T-helper 1 cell treated with Interleukin-12 subunit alpha and Interleukin-12 subunit beta and Interleukin-4 antibody, amounts not matched to agents 30 μg/mL and 1 μg/mL, for 36 hours (primary cell): ENCODE measurements around the gene ZNF181.

Experiments
- H3K27ac Mint-ChIP-seq: one replicate; pipeline ENCODE4 v1.8.0; 2021; ENCODE audit warnings: mild to moderate bottlenecking, mixed read lengths
- H3K27me3 Mint-ChIP-seq: one replicate; pipeline ENCODE4 v1.8.0; 2021; ENCODE audit warnings: low read depth, mixed read lengths
- H3K36me3 Mint-ChIP-seq: one replicate; pipeline ENCODE4 v1.8.0; 2021; ENCODE audit warnings: low read depth, mixed read lengths
- H3K4me1 Mint-ChIP-seq: one replicate; pipeline ENCODE4 v1.8.0; 2021; ENCODE audit warnings: low read depth, mixed read lengths
- H3K4me3 Mint-ChIP-seq: one replicate; pipeline ENCODE4 v1.8.0; 2021; ENCODE audit warnings: mild to moderate bottlenecking, moderate library complexity, mixed read lengths
- H3K9me3 Mint-ChIP-seq: one replicate; pipeline ENCODE4 v1.8.0; 2021; ENCODE audit warnings: mixed read lengths

ZNF181 gene

DNA sequence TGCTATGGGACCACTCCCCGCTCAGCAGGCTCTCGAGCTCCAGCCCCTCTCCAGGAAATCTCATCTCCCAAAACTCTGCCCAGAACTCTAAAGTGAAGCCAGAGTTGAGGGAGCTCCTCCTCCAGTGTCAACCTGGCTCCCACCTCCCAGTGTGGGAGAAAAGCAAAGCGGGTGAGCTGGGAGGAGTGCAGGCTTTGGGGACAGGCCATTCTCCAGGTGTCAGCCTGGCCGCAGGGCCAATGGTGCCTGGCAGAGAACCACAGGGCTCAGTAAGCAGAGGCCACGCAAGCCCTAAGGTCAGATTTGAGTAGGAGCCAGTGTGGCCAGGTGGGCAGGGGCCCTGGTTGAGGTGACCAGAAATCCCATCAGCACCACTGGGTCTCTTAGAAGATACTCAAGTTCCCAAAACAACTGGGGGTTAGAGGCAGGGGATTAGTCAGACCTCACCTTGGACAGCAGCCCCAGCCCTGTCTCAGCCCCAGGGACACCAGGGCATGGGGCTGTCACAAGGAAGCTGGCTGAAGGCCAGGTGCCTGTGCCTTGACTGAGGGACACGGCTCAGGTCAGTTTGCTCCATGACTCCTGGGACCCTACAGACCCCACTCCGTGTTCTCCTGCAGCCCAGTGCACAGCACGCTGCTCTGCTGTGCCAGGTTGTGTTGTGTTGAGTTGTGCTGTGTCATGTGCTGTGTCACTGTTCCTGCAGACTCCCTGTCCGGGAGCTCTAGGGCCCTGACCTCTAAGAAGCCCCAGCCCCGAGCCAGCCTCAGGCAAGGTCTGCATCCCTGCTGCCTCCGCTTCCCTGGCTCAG lies 2.8 kb upstream of the ZNF181 start:
- H3K4me1 Mint-ChIP-seq = peaks cover 22% of the 10 kb centered on the region
- H3K9me3 Mint-ChIP-seq = peaks cover 12% of the 10 kb centered on the region
- H3K36me3 Mint-ChIP-seq = peaks cover 11% of the 10 kb centered on the region
- no peak overlapping the region for H3K4me3 Mint-ChIP-seq
- peaks cover 10% of the 10 kb centered on the region for H3K27me3 Mint-ChIP-seq
- H3K27ac Mint-ChIP-seq = peak overlapping the region; percentile 65

DNA sequence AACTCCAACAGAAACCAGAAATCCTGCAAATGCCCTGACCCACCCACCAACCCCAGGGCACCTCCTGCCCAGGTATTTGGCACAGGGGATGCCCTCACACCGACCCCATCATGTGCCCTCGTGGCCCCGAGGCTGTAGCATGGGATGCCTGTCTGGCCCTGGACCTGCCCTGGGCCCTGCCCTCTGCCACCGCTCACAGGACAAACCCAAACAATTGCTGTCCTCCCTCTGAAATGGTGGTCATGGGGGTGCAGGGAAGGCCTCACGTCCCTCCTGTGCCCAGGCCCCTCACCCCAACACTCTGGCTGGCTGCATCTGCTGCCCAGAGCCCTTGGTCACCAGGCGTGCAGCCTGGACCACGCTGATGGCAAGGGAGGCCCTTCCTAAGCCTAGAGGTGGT lies 2.1 kb upstream of the ZNF181 start:
- Mint-ChIP-seq H3K36me3 (peaks cover 15% of the 10 kb centered on the region), H3K9me3 (peaks cover 17% of the 10 kb centered on the region), H3K27ac (peak overlapping the region; percentile 65), H3K27me3 (peaks cover 7% of the 10 kb centered on the region), H3K4me1 (peaks cover 22% of the 10 kb centered on the region), H3K4me3 (no peak overlapping the region)

DNA sequence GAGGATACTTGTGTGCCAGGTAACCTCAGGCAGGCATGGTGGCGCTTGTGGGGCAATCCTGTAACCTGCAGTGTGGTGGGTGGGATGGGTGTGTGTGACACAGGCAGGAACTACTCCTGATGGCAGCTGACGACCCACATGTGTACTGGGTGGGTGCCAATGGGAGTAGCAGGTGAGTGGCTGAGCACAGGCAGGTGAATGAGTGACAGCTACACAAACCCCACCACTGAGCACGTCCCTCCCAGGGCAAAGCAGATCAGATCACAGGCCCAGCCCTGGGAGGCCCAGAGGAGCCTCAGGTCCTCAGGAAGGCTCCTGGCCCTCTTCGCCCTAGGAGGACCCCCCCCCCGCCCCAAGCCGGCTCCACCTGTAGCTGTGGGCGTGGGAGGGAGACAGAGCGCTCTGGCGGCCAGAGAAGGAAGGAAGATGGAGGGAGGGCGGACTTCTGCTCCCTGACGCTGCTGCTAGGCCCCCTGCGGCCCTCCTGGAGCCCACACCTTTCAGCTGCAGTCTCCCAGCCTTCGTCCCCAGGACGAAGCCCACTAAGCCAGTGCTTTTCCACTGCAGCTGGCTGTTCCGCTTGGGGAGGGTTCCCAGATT lies 1.3 kb upstream of the ZNF181 start:
- peaks cover 22% of the 10 kb centered on the region for H3K4me1 Mint-ChIP-seq
- peaks cover 3% of the 10 kb centered on the region for H3K27me3 Mint-ChIP-seq
- peaks cover 15% of the 10 kb centered on the region for H3K36me3 Mint-ChIP-seq
- H3K27ac Mint-ChIP-seq = no peak overlapping the region
- peaks cover 19% of the 10 kb centered on the region for H3K9me3 Mint-ChIP-seq
- peak overlapping the region; percentile 48 for H3K4me3 Mint-ChIP-seq

- Mint-ChIP-seq H3K27ac (peak overlapping the region; percentile 96), H3K4me3 (peak overlapping the region; percentile 95), H3K9me3 (peaks cover 22% of the 10 kb centered on the region), H3K4me1 (peaks cover 22% of the 10 kb centered on the region), H3K36me3 (peaks cover 18% of the 10 kb centered on the region), H3K27me3 (no peaks in the 10 kb centered on the region)
Measured at GRCh38 chr19:34733266-34733745, 737 bp upstream of the ZNF181 start.

DNA sequence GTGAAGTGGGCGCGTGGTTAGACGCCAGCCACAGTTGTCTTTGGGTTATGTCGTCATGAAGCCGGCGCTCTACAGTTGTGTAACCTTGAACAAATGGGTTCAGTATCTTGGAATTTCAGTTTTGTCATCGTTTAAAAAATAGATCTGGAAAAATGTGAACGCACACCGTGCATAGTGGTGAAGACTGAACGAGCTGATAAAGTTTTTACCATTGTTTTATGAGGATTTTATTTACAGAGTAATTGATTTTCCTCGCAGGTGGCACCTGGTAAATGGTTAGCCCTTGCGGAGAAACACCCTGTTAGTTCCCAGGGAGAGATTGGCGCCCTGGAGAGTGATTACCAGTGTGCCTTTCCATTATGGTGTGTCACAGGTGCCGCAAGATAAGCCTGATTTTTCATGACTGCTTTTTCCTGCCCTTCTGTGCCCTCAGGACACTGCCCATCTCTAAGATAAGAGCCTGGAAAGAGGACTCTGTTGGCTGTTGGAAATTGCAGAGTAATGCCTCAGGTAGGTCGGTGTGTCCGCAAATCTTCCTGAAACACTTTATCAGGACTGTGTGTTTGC lies 577 bp downstream of the ZNF181 start:
- Mint-ChIP-seq H3K4me3 (peak overlapping the region; percentile 95), H3K4me1 (peaks cover 22% of the 10 kb centered on the region), H3K36me3 (peaks cover 28% of the 10 kb centered on the region), H3K9me3 (peaks cover 33% of the 10 kb centered on the region), H3K27ac (peak overlapping the region; percentile 96), H3K27me3 (no peaks in the 10 kb centered on the region)

- no peak overlapping the region for H3K4me3 Mint-ChIP-seq
- no peaks in the 10 kb centered on the region for H3K4me1 Mint-ChIP-seq
- no peak overlapping the region for H3K27ac Mint-ChIP-seq
Measured at GRCh38 chr19:34744896-34745690, 11.1 kb downstream of the ZNF181 start.

GRCh38 chr19:34757441-34757840 lies 23.4 kb downstream of the ZNF181 start:
- no peak overlapping the region for H3K4me3 Mint-ChIP-seq
- no peaks in the 10 kb centered on the region for H3K4me1 Mint-ChIP-seq
- no peak overlapping the region for H3K27ac Mint-ChIP-seq
- H3K9me3 Mint-ChIP-seq = peaks cover 78% of the 10 kb centered on the region
- H3K36me3 Mint-ChIP-seq = peaks cover 10% of the 10 kb centered on the region
- H3K27me3 Mint-ChIP-seq = no peaks in the 10 kb centered on the region

More at GRCh38 chr19:34744896-34745690, 11.1 kb downstream of the ZNF181 start:
- Mint-ChIP-seq H3K27me3 (no peaks in the 10 kb centered on the region), H3K36me3 (peaks cover 18% of the 10 kb centered on the region), H3K9me3 (peaks cover 83% of the 10 kb centered on the region)

GRCh38 chr19:34759218-34759917 lies 25.3 kb downstream of the ZNF181 start:
- H3K27ac Mint-ChIP-seq = no peak overlapping the region
- H3K9me3 Mint-ChIP-seq = peaks cover 82% of the 10 kb centered on the region
- peaks cover 14% of the 10 kb centered on the region for H3K36me3 Mint-ChIP-seq
- no peaks in the 10 kb centered on the region for H3K4me1 Mint-ChIP-seq
- H3K4me3 Mint-ChIP-seq = no peak overlapping the region
- no peaks in the 10 kb centered on the region for H3K27me3 Mint-ChIP-seq

DNA sequence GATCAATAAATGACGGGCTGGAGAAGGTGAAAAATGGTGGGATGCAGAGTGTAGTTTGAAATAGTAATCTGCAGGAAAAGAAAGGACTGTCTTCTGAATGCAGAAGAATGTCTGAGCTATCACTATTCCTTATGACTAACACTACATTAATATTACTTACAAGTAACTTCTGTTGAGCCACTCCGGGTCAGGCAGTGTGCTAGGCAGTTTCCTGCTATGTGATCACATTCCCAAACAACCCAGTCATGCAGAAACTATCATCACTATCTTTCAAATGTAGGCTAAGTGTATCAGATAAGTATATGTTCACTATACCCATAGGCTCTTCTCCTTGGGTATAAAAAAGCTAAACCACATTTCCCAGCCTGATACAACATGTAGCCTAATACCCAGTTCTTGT lies 32.3 kb downstream of the ZNF181 start:
- no peak overlapping the region for H3K4me3 Mint-ChIP-seq
- H3K27me3 Mint-ChIP-seq = no peaks in the 10 kb centered on the region
- H3K27ac Mint-ChIP-seq = no peak overlapping the region
- H3K36me3 Mint-ChIP-seq = peaks cover 38% of the 10 kb centered on the region
- peaks cover 2% of the 10 kb centered on the region for H3K4me1 Mint-ChIP-seq
- peaks cover 48% of the 10 kb centered on the region for H3K9me3 Mint-ChIP-seq

- Mint-ChIP-seq H3K4me1 (peaks cover 10% of the 10 kb centered on the region), H3K36me3 (peaks cover 39% of the 10 kb centered on the region), H3K4me3 (no peak overlapping the region), H3K27ac (no peak overlapping the region), H3K9me3 (peaks cover 41% of the 10 kb centered on the region), H3K27me3 (no peaks in the 10 kb centered on the region)
Measured at GRCh38 chr19:34767951-34768350, 33.9 kb downstream of the ZNF181 start.

GRCh38 chr19:34772697-34773554 lies 38.9 kb downstream of the ZNF181 start, which contains the start of gene ZNF599:
ZNF599 (minus strand) TSS chr19:34773215; CDS start chr19:34772841, 374 bp downstream.
- peaks cover 39% of the 10 kb centered on the region for H3K9me3 Mint-ChIP-seq
- H3K4me1 Mint-ChIP-seq = peaks cover 12% of the 10 kb centered on the region
- peak within 1 kb of the TSS; percentile 88 for H3K27ac Mint-ChIP-seq
- peak within 1 kb of the TSS; percentile 90 for H3K4me3 Mint-ChIP-seq
- no peaks in the 10 kb centered on the region for H3K27me3 Mint-ChIP-seq
- peaks cover 16% of the 10 kb centered on the region for H3K36me3 Mint-ChIP-seq

GRCh38 chr19:34773555-34773864 lies 39.5 kb downstream of the ZNF181 start:
- Mint-ChIP-seq H3K4me1 (peaks cover 12% of the 10 kb centered on the region), H3K9me3 (peaks cover 39% of the 10 kb centered on the region), H3K36me3 (peaks cover 13% of the 10 kb centered on the region), H3K4me3 (peak overlapping the region; percentile 90), H3K27me3 (no peaks in the 10 kb centered on the region), H3K27ac (no peak overlapping the region)

GRCh38 chr19:34774857-34775256 lies 40.8 kb downstream of the ZNF181 start:
- peaks cover 12% of the 10 kb centered on the region for H3K4me1 Mint-ChIP-seq
- peaks cover 13% of the 10 kb centered on the region for H3K36me3 Mint-ChIP-seq
- H3K27me3 Mint-ChIP-seq = no peaks in the 10 kb centered on the region
- no peak overlapping the region for H3K27ac Mint-ChIP-seq
- H3K9me3 Mint-ChIP-seq = peaks cover 39% of the 10 kb centered on the region
- H3K4me3 Mint-ChIP-seq = no peak overlapping the region
